ENCODE data around the gene RNF149.

Gene RNF149

GRCh38 chr2:101231240-101231639 is 77.3 kb downstream of the RNF149 start:
- DNase-seq (ENCODE audit: low read depth in 2 of 2) = no peak

DNA sequence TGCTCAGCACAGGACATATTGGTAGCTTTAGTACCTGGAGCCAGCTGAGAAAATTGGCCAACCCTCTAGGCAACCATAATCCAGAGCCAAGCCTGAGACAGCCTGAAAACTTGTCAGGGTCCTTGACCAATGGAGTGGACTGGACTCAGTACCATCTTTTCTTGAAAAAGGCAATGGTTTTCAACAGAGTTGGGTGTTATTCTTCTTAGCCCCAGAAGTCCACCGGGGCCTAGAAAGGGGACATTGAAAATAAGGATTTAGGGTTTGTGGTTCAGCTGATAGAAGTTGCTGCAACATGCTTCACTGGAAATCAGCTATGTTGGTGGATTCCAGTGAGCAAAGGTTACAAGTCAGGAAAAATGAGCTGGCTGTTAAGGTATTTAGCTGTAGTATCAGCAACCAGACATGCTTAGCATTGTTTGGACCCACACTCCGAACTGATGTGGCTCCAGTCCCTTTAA is 77.9 kb downstream of the RNF149 start:
- DNase-seq (ENCODE audit: low read depth in 2 of 2) = no peak
